ENCODE data around the gene BRIP1. TPM values are rescaled to one million over a fixed set of nuclear protein-coding genes. Genes with fewer than 3 reads are reported as not detected.

BRIP1 gene
- total RNA-seq, 1 experiment from 2014 or later = 20.2 TPM

- Mint-ChIP-seq H3K27me3 (ENCODE audit: low read depth) (no peaks in the 10 kb centered on the region), H3K4me1 (peaks cover 3 to 4% of the 10 kb centered on the region in 2 experiments; a peak in 2 of 4 replicates), H3K4me3 (no peak overlapping the region), H3K9me3 (peaks cover 3 to 4% of the 10 kb centered on the region in 2 experiments), H3K27ac (no peak overlapping the region), H3K36me3 (ENCODE audit: insufficient read depth in 1 of 3, low read depth in 3 of 3) (no peaks in the 10 kb centered on the region)
- WGBS (ENCODE audit: extremely low coverage, insufficient read length, low lambda C conversion rate) = no CpG with 5 or more reads among the region's 1 CpG
- Histone ChIP-seq H2BK20ac (ENCODE audit: low read depth, low read length, poor library complexity, severe bottlenecking) (no peak overlapping the region), H3K56ac (ENCODE audit: insufficient read length, low read depth, low read length) (no peak overlapping the region), H3K27ac (ENCODE audit: insufficient read length, low read depth, low read length) (no peak overlapping the region), H4K20me1 (ENCODE audit: control insufficient read depth, insufficient read depth, insufficient read length) (no peaks in the 10 kb centered on the region), H2BK120ac (ENCODE audit: low read depth, low read length, poor library complexity, severe bottlenecking) (no peak overlapping the region), H3T11ph (ENCODE audit: low read length) (no peak overlapping the region), H2BK12ac (ENCODE audit: insufficient read length, low read depth, low read length) (no peak overlapping the region), H3K9ac (ENCODE audit: extremely low read depth, insufficient read length, low read length) (no peak overlapping the region), H3K79me1 (ENCODE audit: insufficient read depth, low read depth, low read length, poor library complexity, severe bottlenecking) (no peaks in the 10 kb centered on the region), H3K14ac (ENCODE audit: insufficient read depth, low read length) (no peak overlapping the region), H2AFZ (ENCODE audit: low read length) (no peak overlapping the region), H2BK15ac (ENCODE audit: low read depth, low read length) (no peak overlapping the region), H3K23ac (ENCODE audit: insufficient read length, low read depth, low read length) (no peak overlapping the region), H3K27me3 (ENCODE audit: insufficient read depth, low read length) (no peaks in the 10 kb centered on the region), H3K4ac (ENCODE audit: low read depth, low read length) (no peak overlapping the region), H4K5ac (ENCODE audit: insufficient read length, low read depth, low read length) (no peak overlapping the region), H3K4me1 (ENCODE audit: insufficient read depth, low read length) (no peaks in the 10 kb centered on the region), H4K8ac (replicated peaks; ENCODE audit: insufficient read length, low read depth, low read length) (no peak overlapping the region), H3K18ac (ENCODE audit: insufficient read length, low read depth, low read length) (no peak overlapping the region), H3K79me2 (ENCODE audit: insufficient read depth, low read length) (no peaks in the 10 kb centered on the region), H4K91ac (ENCODE audit: insufficient read length, low read depth, low read length) (no peak overlapping the region), H3K4me2 (ENCODE audit: insufficient read depth, insufficient read length, low read length) (no peak overlapping the region), H3K9me3 (ENCODE audit: control insufficient read depth, low read depth, low read length) (no peaks in the 10 kb centered on the region), H3K23me2 (ENCODE audit: insufficient read length, low read depth, low read length, poor library complexity, severe bottlenecking) (no peaks in the 10 kb centered on the region), H2AK5ac (ENCODE audit: insufficient read length, low read length) (no peak overlapping the region), H2BK5ac (ENCODE audit: insufficient read length, low read length) (no peak overlapping the region)
- DNase-seq = no peak
- no peak for TF ChIP-seq CTCF (conservative IDR thresholded peaks at IDR 0.05)
Measured at GRCh38 chr17:61632826-61633225, 230.5 kb downstream of the BRIP1 start.
